Measurements from ENCODE around the gene SH3BP2.
A peak's percentile ranks its signal among the peaks of the same experiment; 100 is the strongest.
"Not testable (repeated sequence)": the region's sequence is repeated elsewhere in the genome, so short reads cannot be mapped to it uniquely, and the experiment has no call there.

Gene SH3BP2

DNA sequence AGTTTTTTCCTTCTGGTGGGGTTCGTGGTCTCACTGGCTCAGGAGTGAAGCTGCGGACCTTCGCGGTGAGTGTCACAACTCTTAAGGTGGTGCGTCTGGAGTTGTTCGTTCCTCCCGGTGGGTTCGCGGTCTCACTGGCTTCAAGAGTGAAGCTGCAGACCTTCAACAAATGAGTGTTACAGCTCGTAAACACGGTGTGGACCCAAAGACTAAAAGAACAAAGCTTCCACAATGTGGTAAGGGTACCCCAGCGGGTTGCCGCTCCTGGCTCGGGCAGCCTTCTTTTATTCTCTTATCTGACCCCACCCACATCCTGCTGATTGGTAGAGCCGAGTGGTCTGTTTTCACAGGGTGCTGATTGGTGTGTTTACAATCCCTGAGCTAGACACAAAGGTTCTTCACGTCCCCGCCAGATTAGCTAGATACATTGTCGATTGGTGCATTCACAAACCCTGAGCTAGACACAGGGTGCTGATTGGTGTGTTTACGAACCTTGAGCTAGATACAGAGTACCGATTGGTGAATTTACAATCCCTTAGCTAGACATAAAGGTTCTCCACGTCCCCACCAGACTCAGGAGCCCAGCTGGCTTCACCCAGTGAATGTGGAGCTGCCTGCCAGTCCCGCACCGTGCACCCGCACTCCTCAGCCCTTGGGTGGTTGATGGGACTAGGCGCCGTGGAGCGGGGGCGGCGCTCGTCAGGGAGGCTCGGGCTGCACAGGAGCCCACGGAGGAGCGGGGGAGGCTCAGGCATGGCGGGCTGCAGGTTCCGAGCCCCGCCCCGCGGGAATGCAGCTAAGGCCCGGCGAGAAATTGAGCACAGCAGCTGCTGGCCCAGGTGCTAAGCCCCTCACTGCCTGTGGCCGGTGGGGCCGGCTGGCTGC lies 30.2 kb upstream of the SH3BP2 start:
- not testable (repeated sequence) for DNase-seq

DNA sequence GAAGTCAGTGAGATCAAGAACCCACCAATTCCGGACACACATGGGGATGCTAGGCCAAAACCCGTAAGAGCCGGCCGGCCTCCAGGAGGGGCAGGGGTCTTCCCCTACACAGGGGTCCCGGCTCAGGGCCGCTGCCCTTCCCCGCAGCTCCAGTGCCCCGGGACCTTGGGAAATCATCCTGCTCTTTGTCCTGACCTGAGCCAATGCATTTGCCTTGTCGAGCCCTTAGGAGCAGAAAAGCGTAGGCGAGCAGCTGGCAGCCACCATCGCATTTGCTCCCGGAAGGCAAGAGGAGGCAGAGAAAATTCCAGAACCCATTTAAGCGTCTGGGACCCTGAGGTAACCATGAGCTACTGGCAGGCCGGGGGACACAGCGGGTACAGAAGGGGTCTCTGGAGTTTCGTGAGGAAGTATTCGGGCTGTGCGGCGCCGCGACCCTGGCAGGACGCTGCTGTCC lies 29.3 kb upstream of the SH3BP2 start:
- no peak for DNase-seq

DNA sequence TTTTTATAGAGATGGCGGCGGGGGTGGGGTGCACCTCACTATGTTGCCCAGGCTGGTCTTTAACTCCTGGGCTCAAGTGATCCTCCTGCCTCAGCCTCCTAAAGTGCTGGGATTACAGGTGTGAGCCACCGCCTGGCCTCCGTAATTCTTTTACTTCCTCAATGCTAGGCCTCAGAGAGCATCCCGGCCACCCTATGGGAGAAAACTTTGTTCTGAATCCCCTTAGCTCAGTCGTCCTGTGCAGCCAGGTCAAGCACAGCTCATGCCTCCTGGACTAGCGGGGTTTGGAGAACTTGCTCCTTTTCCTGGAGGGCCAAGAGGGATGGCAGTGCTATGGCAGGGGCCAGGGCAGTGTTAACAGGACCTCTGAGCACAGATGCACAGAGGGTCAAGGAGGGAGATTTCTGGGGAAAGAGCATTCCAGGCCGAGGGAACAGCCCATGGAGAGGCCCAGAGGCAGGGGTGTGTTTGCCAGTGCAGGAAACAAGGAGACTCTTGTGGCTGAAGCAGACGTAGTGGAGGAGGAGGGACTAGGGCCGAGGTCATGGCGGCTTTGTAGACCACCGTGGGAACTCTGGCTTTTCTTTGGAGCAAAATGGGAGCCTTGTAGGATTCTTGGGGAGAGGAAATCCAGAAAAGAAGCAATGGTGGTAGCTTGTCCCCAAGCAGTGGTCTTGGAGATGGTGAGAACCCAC lies 26.9 kb upstream of the SH3BP2 start:
- no peak for DNase-seq

DNA sequence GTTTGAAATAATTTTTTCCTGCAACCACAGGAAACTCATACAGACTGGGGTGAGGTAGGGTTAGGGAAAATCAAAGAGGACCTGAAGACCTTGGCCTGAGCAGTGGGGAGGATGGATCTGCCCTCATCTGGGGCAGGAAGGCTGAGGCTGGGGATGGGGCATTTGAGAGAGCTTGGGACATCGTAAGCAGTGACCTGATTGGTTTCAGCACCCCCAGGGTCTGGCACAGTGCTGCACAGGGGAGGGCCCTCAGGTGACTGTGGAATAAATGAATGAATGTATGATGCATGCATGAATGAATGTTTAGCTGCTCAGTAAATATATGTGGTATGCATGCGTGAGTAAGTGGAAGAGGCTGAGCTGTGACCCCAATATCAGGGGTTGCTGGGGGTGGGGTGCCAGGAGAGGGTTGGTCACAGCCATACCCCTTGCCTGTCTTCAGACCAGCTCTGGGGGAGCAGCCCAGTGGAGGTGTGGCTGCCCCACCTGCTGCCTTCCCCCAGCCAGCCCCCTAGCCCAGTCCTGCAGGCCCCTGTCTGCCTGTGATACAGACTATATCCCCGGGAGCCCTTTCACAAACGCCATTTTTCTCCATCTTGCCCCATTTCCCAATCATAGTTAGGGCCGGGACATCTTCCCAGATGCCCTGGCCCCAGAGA lies 25.7 kb upstream of the SH3BP2 start:
- DNase-seq = no peak

DNA sequence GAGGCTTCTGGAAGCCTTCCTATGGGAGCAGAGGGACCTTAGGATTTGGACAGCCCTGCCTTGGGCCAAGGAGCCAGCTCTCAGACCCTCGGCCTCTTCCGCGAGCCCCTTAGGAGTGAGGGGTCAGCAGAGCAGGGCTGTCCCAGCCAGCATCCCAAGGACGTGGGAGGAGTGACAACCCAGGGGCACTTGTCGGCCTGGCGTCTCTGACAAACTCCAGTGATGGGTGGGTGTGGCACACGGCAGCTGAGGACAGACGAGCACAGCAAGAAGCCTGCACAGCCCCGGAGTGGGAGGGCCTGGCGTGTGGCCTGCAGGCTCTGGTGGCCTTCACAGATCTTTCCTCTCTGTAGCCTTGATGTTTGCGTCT lies 25.2 kb upstream of the SH3BP2 start:
- no peak for DNase-seq

DNA sequence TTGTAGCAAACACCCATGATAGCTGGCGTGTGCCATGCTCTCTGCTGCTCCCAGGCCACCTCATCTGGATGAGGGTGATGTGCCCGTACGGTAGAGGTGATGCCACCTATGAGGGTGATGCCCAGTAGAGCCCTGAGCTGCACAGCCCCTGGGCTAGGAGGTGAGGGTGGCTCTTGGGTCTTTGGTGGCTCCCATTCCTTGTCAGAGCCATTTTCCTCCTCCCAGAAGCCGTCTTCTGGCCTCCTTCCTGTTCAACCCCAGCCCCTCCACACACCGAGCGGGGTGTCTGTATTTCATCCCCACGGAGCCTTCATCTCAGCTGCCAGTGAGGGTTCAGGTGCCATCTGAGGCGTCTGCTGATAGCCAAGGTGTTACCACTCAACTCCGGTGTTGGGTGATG lies 24.8 kb upstream of the SH3BP2 start:
- DNase-seq = no peak

DNA sequence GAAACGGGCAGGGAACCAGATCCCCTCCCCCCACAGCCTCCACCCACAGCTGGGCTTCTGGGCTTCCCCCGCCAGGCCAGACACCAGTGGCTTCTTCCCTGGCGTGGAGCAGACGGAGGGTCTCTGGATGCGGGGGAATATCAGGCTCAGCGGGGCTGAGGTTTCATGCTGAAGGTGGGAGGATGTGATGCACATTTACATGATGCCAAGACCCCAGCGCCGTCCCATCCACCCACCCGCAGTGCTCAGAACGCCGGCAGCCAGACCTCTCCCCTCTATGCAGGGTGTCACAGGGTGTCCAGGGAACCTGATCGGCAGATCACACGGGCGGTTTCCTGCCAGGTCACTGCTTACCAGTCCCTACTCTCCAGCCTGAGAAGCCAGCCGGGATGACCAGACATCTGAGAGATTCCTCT lies 24.0 kb upstream of the SH3BP2 start:
- DNase-seq = no peak

DNA sequence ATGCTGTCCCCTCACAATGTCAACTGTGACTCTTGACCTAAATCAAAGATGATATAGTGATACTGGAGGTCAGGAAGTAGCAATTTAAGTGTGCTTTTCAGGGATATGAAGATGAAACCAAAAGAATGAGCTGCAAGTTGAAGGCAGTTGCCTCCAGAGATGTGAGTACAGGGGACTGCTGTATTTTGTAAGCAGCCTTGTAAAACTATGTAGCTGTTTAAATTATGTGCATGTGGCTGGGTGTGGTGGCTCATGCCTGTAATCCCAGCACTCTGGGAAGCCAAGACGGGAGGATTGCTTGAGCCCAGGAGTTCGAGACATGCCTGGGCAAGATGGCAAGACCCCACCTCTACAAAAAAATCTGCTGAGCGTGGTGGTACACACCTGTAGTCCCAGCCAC lies 21.6 kb upstream of the SH3BP2 start:
- DNase-seq = no peak

DNA sequence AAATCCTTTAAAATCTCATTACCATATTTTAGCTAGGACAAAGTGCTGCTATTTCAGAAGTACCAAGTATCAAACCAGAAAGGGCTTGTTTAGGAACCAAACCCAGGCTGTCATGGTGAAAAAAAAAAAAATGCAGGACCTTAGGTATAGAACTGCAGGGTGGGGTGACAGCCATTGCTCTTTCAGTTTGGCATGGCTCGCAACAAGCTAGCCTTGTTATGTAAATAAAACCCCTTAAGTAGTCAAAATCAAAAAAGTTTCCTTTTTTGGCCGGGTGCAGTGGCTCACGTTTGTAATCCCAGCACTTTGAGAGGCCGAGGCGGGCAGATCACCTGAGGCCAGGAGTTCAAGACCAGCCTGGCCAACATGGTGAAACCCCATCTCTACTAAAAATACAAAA lies 12.2 kb upstream of the SH3BP2 start:
- DNase-seq = not testable (repeated sequence)

DNA sequence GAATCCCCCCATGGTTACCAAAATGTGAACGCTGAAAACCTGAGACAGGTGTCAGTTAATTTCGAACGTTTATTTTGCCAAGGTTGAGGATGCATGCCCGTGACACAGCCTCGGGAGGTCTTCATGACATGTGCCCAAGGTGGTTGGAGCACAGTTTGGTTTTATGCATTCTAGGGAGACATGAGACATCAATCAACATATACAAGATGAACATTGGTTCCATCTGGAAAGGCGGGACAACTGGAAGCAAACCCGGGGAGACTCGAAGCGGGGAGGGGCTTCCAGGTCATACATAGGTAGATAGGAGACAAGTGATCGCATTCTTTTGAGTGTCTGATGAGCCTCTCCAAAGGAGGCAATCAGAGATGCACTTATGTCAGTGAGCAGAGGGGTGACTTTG lies 11.0 kb upstream of the SH3BP2 start:
- no peak for DNase-seq

DNA sequence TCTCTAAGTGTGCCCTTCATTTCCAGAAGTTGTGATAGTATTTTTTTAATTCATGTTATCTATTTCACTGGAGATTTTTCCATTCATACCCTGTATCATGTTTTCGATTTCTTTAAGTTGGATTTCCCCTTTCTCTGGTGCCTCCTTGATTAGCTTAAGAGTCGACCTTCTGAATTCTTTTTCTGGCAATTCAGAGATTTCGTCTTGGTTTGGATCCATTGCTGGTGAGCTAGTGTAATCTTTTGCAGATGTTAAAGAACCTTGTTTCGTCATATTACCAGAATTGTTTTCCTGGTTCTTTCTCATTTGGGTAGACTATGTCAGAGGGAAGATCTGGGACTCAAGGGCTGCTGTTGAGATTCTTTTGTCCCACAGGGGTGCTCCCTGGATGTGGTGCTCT lies 9.1 kb upstream of the SH3BP2 start:
- DNase-seq = no peak

DNA sequence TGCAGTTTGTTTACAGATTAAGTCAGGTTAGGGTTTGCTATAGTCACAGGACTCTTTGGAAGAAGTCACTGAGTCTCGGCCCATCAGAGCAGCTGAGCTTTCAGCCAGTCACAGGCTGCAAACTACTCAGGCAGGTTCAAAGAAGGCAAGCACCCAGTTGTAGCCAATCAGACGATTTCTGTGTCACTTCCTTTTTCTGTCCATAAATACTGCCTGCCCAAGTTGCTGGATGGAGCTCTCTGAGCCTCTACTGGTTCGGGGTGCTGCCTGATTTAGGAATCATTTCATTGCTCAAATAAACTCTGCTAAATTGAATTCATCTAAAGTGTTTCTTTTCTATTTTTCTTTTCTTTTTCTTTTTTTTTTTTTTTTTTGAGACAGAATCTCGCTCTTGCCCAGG lies 7.3 kb upstream of the SH3BP2 start:
- DNase-seq = no peak

DNA sequence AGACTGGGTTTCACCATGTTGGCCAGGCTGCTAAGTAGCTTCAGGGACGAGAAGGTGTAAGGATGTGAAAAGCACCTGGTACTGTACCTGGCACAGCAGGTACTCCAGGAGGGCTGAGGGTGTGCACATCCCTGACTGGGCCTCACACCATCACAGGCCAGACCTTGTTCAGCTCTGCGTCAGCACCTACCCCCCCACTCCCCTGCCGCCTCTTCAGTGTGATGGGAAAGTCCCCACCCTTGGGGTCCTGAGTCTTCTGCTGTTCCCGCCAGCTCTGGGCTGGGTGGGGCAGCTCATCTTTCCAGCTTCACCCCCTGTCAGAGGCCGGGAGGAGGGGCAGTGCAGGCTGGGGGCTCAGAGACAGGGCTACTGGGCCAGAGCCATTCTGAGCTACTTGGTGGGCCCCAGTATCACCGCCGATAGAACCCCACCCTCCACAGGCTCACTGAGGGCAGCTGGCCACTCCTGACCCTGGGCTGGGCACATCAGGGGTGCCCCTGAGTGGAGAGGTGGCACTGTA lies 6.7 kb upstream of the SH3BP2 start:
- DNase-seq = peak; percentile 86 to 89

DNA sequence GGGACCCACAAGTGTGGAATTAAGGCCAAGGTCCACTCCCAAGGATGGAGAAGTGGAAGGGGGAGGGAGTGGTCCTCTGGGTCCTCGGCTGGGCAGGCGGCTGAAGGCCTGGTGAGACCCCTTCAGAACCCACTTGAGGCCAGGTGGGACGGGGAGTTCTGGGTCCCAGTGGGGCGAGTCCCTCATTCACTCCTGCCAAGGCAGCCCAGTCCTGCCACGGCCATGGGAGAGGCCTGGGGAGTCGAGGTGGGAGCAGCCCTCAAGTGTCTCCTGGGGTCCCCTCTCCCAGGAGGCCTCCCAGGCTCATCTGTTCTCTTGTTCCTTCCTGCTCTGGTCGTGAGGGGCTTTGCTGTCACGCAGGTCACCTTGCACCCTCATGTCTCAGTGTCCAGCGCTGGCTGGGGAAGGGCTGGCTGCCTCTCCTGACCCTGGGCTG lies 6.1 kb upstream of the SH3BP2 start:
- no peak for DNase-seq

DNA sequence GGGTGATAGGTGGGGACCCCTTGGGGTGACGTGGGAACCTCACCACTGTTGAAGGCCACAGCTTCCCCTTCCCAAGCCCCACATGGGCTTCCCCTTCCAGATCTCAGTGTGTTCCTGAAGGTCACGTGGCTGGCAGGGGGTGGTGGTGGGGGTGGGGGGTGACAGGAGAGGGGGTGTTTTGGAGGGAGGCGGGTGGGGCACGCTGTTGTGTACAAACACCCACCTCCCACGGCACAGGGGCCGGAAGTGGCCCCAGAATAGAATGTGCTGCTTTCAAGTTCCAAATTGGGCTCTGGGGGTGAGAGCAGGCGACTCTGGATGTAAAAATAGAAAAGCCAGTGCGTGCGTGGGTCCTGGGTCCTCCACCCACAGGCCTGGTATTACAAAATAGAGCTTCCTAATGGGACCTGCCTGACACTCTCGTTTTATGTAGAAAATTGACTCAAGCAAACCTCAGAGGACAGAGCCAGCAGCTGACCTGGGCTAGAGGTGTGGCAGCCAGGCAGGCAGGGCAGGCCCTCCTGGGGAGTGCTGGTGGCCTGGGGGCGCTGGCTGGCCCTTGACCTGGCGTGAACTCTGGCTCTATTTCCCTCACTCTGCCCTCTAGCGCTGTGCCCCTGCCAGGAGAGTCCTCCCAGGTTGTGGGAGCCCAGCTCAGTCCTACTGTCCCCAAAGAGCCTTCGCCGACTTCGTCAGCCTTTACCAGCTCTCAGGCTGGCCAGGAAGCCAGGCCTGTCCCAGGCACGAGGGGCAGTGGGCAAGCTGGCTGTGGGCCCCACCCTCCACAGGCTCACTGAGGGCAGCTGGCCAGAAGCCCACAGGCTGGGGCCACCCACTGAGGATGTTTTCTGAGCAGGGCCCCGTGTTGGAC lies 5.4 kb upstream of the SH3BP2 start:
- DNase-seq = peak; percentile 64 to 81

DNA sequence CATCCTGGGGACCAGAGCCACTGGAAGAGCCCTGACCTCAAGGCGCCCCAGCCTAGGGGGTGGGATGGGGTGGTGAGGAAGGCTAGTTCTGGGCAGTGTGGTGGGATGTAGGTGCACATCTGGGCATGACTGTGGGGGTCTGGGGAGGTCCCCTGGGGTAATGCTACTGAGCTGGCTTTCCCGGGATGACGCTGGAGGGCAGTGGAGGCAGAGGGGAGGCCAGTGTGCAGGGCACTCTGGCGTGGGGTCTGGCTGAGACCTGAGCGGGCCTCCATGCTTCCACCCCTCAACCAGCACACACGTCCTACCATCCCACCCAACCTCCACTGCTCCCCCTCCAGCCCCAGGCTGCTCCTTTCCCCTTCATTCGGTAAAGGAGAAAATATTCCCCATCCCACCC lies 4.8 kb upstream of the SH3BP2 start:
- no peak for DNase-seq

DNA sequence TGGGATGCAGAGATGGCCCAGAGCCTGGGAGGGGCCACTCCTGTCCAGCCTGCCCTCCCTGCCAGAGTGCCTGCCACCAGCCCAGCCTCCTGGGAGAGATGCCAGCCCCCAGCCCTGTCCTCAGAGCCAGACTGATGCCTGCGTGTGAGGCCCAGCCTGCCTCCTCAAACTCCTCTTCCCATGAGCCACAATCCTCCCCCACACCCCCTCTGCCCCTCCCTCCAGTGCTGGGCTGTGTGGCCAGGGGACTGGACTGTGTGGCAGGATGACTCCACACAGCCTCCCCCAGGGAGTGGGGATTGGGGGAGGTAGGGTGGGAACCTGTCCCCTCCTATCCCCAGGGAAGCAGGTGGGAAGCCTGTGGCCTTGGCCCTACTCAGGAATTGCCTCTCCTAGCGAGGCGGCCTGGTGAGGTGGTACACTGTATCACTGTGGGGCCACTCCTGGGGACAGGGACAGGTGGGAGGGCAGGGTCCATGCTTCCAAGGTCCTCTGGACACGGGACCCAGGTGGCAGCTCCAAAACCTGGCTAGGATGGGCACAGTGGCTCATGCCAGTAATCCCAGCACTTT lies 4.3 kb upstream of the SH3BP2 start:
- no peak for DNase-seq

DNA sequence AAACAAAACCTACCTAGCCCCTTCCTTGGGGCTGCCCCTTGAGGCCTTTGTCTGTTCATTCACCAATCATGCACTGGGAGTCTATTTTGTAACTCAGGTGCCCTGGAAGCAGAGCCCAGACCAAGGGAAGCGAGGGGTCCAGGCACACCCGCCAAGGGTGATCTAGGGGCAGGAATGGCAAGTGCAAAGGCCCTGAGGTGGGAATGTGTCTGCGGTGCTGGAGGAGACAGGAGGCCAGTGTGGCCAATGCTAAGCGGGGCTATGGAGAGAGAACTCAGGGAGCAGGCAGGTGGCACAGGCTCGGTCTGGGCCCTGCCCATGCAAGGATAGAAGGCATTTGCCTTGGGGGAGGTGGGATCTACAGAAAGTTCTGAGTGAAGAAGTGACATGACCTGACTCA lies 3.5 kb upstream of the SH3BP2 start:
- no peak for DNase-seq

DNA sequence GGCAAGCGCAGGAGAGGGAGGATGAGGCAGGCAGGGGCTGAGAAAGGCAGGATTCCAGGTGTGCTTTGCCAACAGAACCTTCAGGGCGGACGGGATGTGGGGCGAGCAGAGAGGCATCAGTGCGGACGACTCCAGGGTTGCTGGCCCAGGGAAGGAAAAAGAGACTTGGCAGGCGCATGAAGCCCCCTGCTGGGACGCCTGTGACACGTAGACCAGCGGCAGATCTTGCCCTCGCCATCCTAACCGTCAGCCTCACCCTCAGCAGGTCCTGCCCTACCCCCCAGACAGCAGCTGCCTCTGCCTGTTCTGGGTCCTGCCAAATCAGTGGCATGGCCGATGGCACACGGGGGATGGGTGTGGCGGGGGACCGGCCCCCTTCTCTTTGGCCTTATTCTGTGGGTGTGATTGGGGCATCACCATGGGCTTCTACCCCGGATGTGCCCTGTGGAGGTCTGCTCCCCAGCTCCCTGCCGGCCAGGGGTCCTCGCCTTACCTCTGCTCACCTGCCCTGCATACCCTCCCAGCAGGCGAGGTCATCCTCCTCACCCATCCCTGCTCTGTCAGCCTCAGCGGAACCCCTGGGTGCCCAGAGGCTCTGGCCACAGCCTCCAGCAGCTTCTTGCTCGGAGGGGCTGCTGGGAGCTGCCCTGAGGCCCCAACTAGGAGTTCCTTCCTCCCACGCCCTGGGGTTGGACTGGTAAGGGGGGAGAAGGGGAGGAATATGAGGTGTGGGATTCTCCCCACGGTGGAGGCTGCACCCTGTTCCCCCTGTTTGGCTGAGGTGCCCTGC lies 2.9 kb upstream of the SH3BP2 start:
- no peak for DNase-seq

DNA sequence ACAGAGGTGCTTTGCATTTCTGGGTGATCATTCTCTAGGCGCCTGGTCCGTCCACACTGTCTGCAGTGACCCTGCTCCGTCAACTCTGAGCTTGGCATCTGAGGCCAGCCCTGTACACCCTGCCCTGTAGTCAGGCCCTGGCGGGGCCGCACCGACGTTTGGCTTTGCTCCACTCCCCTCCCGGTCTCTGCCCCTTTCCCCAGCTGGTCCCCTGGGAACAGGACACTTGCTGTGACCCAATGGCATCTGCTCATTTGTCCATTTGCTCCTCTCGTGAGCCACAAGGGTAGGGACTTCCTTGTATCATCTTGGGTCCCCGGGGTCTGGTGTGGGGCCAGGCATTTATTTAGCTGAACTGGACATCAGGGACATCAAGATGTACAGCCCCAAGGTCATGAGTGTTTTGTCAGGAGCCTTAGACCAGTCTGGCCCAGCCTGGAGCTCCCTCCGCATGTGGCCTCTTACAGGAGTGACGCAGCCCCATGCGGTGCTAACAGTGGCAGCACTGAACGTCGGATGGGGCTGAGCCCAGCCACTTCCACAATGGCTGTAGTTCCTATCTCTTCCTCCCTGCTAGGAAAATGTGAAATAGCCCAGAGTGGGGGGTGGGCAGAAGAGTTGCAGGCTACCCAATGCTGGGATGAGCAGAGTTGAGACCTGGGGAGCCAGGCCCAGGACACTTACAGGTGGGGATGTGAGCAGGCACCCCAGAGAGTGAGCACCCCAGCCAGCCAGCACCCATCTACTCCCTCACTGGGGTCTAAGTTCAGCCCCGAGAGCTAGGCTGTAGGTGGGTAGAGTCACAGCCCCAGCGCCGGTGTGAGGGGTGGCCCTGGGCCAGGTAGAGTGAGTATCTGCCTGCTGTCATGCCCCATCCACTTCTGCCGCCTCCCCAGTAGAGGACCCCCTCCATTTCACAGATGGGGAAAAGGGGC lies 2.0 kb upstream of the SH3BP2 start:
- no peak for DNase-seq

All from activated CD4-positive, alpha-beta T cell treated with anti-CD3 and anti-CD28 coated beads for 4 hours (primary cell).